Adrenal gland (tissue), 12 donors: ENCODE measurements around the gene NFKBIE. TPM values are rescaled to one million over a fixed set of nuclear protein-coding genes. Genes with fewer than 3 reads are reported as not detected.

Source experiments
- DNase-seq, 7 donors: peaks; one replicate each; pipeline ENCODE4 v3.0.0-alpha.2; 2019 to 2020
- H3K27ac ChIP-seq, 5 donors: fragments of 200-600 bp; sonication (generic) in 4 of 5; 1 replicate in 3 of 5; 2 replicates in 2 of 5; pipeline versions ENCODE4 v1.5.1 to v1.8.0; 2016 to 2020; ENCODE audit warnings: mild to moderate bottlenecking in 1 of 5
- H3K27me3 ChIP-seq: fragments of 200-600 bp; 2 replicates; pipeline ENCODE4 v1.8.0; 2021
- H3K36me3 ChIP-seq, 2 donors: fragments of 200-600 bp; replicated peaks in 1 of 2; 1 replicate in 1 of 2; 2 replicates in 1 of 2; pipeline versions ENCODE4 v1.5.1 to v1.8.0; 2018 to 2022
- H3K4me1 ChIP-seq, 2 donors: fragments of 200-600 bp; replicated peaks in 1 of 2; 1 replicate in 1 of 2; 2 replicates in 1 of 2; pipeline versions ENCODE4 v1.5.1 to v1.8.0; 2018 to 2021
- H3K4me3 ChIP-seq, 4 donors: fragments of 200-600 bp; sonication (generic) in 3 of 4; one replicate each; pipeline ENCODE4 v1.5.1; 2016 to 2018
- H3K9me3 ChIP-seq, 3 donors: fragments of 200-600 bp; sonication (generic) in 1 of 3; replicated peaks in 1 of 3; 1 replicate in 2 of 3; 2 replicates in 1 of 3; pipeline versions ENCODE4 v1.5.1 to v1.8.0; 2016 to 2021
- CTCF ChIP-seq, 6 experiments: fragments of 450-650 bp in 4 of 6; fragments of 200-600 bp in 2 of 6; sonication (generic) in 1 of 6; IDR thresholded peaks; 1 replicate in 5 of 6; 2 replicates in 1 of 6; pipeline versions ENCODE4 v1.5.1 to v1.8.0; 2016 to 2021; ENCODE audit warnings: antibody characterized with exemption in 6 of 6, mild to moderate bottlenecking in 2 of 6, moderate library complexity in 1 of 6
- POLR2A ChIP-seq, 2 donors: fragments of 450-650 bp; IDR thresholded peaks; one replicate each; pipeline ENCODE4 v1.6.1; 2017; ENCODE audit warnings: antibody characterized with exemption in 2 of 2, mild to moderate bottlenecking in 2 of 2, moderate library complexity in 1 of 2
- WGBS, 4 donors: extraction: QIAGEN DNeasy Blood & Tissue Kit in 2 of 4; methylation state at CpG; one replicate each; pipeline versions ENCODE4 v1.1.5 to v1.1.7; 2013 to 2017; 5-methylcytosine and 5-hydroxymethylcytosine counted together
- intact Hi-C, 2 donors: fragments of 100-400 bp; cut with DNase I; formaldehyde crosslinking; loops; one replicate each; pipeline versions ENCODE4 v1.14.1 to v1.15.0; 2022 to 2023
- polyA plus RNA-seq, 3 donors: library from polyadenylated mRNA; stranded (reverse); fragments of 200-250 nt in 2 of 3; fragments of 350-450 nt in 1 of 3; fragmentation: Illumina TruSeq in 1 of 3; extraction: RNeasy Lipid Tissue Mini Kit (QIAGEN cat#74804) in 1 of 3; gene quantifications; one replicate each; pipeline ENCODE4 v1.2.3, GENCODE V29; 2013 to 2014
- total RNA-seq, 9 donors: library from RNA; depleted of rRNA in 4 of 9; stranded (reverse); fragments of >200 nt in 4 of 9; fragments of 120-200 nt in 1 of 9; fragmentation: NEBNext Ultra II Directional in 1 of 9; extraction: Animal tissue kit (Norgen Biotek cat#: 25700) in 1 of 9; gene quantifications; one replicate each; pipeline versions ENCODE4 v1.1.0 to v1.2.4, GENCODE V29; 2013 to 2023
- donor health status: healthy with polysubstance abuse.
- donor health status: Bipolar disorder and iron deficiency.
- donor health status: DM: yes; HTN: yes; CAD: no.
- donor health status: DM: no; HTN: no; CAD: no.
- donor health status: DM: no; HTN: no; CAD: no.
- donor health status: DM: yes; HTN: yes; CAD: no.

The NFKBIE gene
- total and polyA plus RNA-seq, 12 donors, result 4.8 to 31.2 (median 10.4) TPM

GRCh38 chr6:44228031-44228430 lies 37.3 kb downstream of the NFKBIE start:
- intact Hi-C loops, result no loop called here
- no peak for TF ChIP-seq POLR2A (IDR thresholded peaks at IDR 0.05)
- TF ChIP-seq CTCF (IDR thresholded peaks at IDR 0.05), result no peak
- WGBS, 4 donors, result 77 to 93% (median 91%) methylated on average over 5 to 6 of the region's 6 CpGs
- Histone ChIP-seq H3K36me3 (peaks cover 0 to 33% of the 10 kb centered on the region in 2 donors), H3K9me3 (no peaks in the 10 kb centered on the region), H3K4me1 (peaks cover 64 to 82% of the 10 kb centered on the region in 2 donors), H3K27ac (peak overlapping the region in 4 of 5 donors; percentile 48 to 90 (median 70)), H3K4me3 (peak overlapping the region in 1 of 4 donors; percentile 44), H3K27me3 (no peaks in the 10 kb centered on the region)
- peak in 1 of 7 donors; percentile 50 for DNase-seq

- TF ChIP-seq CTCF (IDR thresholded peaks at IDR 0.05) (no peak), POLR2A (IDR thresholded peaks at IDR 0.05) (no peak)
- H3K9me3 ChIP-seq, result no peaks in the 10 kb centered on the region
- intact Hi-C loops, result no loop called here
- peaks cover 0 to 26% of the 10 kb centered on the region in 2 donors for H3K36me3 ChIP-seq
- peak in 3 of 7 donors; percentile 28 to 68 (median 30) for DNase-seq
- peak overlapping the region in 4 of 5 donors; percentile 48 to 90 (median 70) for H3K27ac ChIP-seq
- WGBS, 4 donors, result 49 to 60% (median 53%) methylated on average over 2 to 7 of the region's 7 CpGs
- no peaks in the 10 kb centered on the region for H3K27me3 ChIP-seq
- peak overlapping the region in 1 of 4 donors; percentile 44 for H3K4me3 ChIP-seq
- H3K4me1 ChIP-seq, result peaks cover 71 to 85% of the 10 kb centered on the region in 2 donors
Measured at GRCh38 chr6:44227148-44227793, 38.1 kb downstream of the NFKBIE start.

- DNase-seq, result peak in 4 of 7 donors; percentile 48 to 73 (median 58)
- peak overlapping the region in 4 of 5 donors; percentile 48 to 90 (median 70) for H3K27ac ChIP-seq
- no peaks in the 10 kb centered on the region for H3K9me3 ChIP-seq
- H3K27me3 ChIP-seq, result no peaks in the 10 kb centered on the region
- peak in 1 of 2 donors; percentile 28 for TF ChIP-seq POLR2A (IDR thresholded peaks at IDR 0.05)
- no peak for TF ChIP-seq CTCF (IDR thresholded peaks at IDR 0.05)
- WGBS, 4 donors, result 17 to 44% (median 30%) methylated on average over 15 of the region's 15 CpGs
- peak overlapping the region in 1 of 4 donors; percentile 44 for H3K4me3 ChIP-seq
- peaks cover 0 to 20% of the 10 kb centered on the region in 2 donors for H3K36me3 ChIP-seq
- intact Hi-C loops, result no loop called here
- H3K4me1 ChIP-seq, result peaks cover 78 to 91% of the 10 kb centered on the region in 2 donors
Measured at GRCh38 chr6:44226368-44227147, 38.8 kb downstream of the NFKBIE start.

- Histone ChIP-seq H3K9me3 (no peaks in the 10 kb centered on the region), H3K36me3 (peaks cover 0 to 15% of the 10 kb centered on the region in 2 donors), H3K4me1 (peaks cover 86 to 95% of the 10 kb centered on the region in 2 donors), H3K4me3 (no peak overlapping the region), H3K27ac (peak overlapping the region in 4 of 5 donors; percentile 48 to 90 (median 70)), H3K27me3 (no peaks in the 10 kb centered on the region)
- TF ChIP-seq CTCF (IDR thresholded peaks at IDR 0.05) (no peak), POLR2A (IDR thresholded peaks at IDR 0.05) (no peak)
- WGBS, 4 donors, result 63 to 85% (median 83%) methylated on average over 8 of the region's 8 CpGs
- peak in 1 of 7 donors; percentile 52 for DNase-seq
- intact Hi-C loops, result no loop called here
Measured at GRCh38 chr6:44225579-44226325, 39.6 kb downstream of the NFKBIE start.
